Psoas muscle (tissue), 8 donors: ENCODE measurements around the gene ATOSB. TPM values are rescaled to one million over a fixed set of nuclear protein-coding genes. Genes with fewer than 3 reads are reported as not detected.

Experiments used
- ATAC-seq, 4 donors: fragments of 200-7000 bp; cut with Tn5 transposase; one replicate each; pipeline ENCODE4 v1.9.1; 2020; ENCODE audit warnings: moderate library complexity in 3 of 4, mild to moderate bottlenecking in 2 of 4
- DNase-seq, 2 donors: peaks; one replicate each; pipeline ENCODE4 v3.0.0-alpha.2; 2020
- H3K27ac ChIP-seq: fragments of 200-600 bp; one replicate; pipeline ENCODE4 v1.8.0; 2022
- H3K27me3 ChIP-seq, 3 donors: fragments of 200-600 bp in 1 of 3; one replicate each; pipeline versions ENCODE4 v1.6.1 to v1.8.0; 2013 to 2022; ENCODE audit warnings: low read length in 2 of 3, mild to moderate bottlenecking in 2 of 3, moderate library complexity in 1 of 3; ENCODE audit not compliant: insufficient read depth in 3 of 3
- H3K36me3 ChIP-seq, 2 donors: fragments of 200-600 bp in 1 of 2; one replicate each; pipeline versions ENCODE4 v1.6.1 to v1.8.0; 2013 to 2022; ENCODE audit warnings: low read depth in 1 of 2, mild to moderate bottlenecking in 1 of 2, moderate library complexity in 1 of 2; ENCODE audit not compliant: insufficient read depth in 1 of 2
- H3K4me1 ChIP-seq: fragments of 200-600 bp; one replicate; pipeline ENCODE4 v1.8.0; 2022
- H3K4me3 ChIP-seq: fragments of 200-600 bp; one replicate; pipeline ENCODE4 v1.8.0; 2022; ENCODE audit warnings: mild to moderate bottlenecking
- H3K9me3 ChIP-seq: fragments of 200-600 bp; one replicate; pipeline ENCODE4 v1.8.0; 2022
- WGBS, 3 donors: extraction: QIAGEN DNeasy Blood & Tissue Kit; methylation state at CpG; one replicate each; pipeline versions ENCODE4 v1.1.6 to v1.1.7; 2013; 5-methylcytosine and 5-hydroxymethylcytosine counted together
- intact Hi-C, 2 donors: fragments of 100-400 bp; cut with DNase I; formaldehyde crosslinking; loops; one replicate each; pipeline versions ENCODE4 v1.11.0 to v1.14.2; 2022
- polyA plus RNA-seq, 3 donors: library from polyadenylated mRNA; stranded (reverse); fragments of 200-250 nt; gene quantifications; one replicate each; pipeline ENCODE4 v1.2.3, GENCODE V29; 2013
- total RNA-seq, 4 donors: library from RNA; stranded (reverse); fragmentation: NEBNext Ultra II Directional in 2 of 4; extraction: Animal tissue kit (Norgen Biotek cat#: 25700) in 2 of 4; gene quantifications; one replicate each; pipeline versions ENCODE4 v1.2.1 to v1.2.4, GENCODE V29; 2021 to 2023
- TF ChIP-seq, protein P1 (sequence below): fragments of 200-600 bp; IDR thresholded peaks from one replicate; pipeline ENCODE4 v1.8.0; 2022; ENCODE audit warnings: antibody characterized with exemption
- donor health status: healthy with polysubstance abuse.
- donor health status: DM: no; HTN: no; CAD: no; lungs with moderate emphysema.
- donor health status: Bipolar disorder and iron deficiency.
- donor health status: healthy.
- donor health status: DM: yes; HTN: yes; CAD: no.
- donor health status: DM: no; HTN: no; CAD: no.
- donor health status: DM: no; HTN: no; CAD: no.
- donor health status: DM: yes; HTN: yes; CAD: no.

ATOSB gene
- total and polyA plus RNA-seq, 7 donors, result 9.1 to 27.6 (median 15.2) TPM

- TF ChIP-seq, protein P1, sequence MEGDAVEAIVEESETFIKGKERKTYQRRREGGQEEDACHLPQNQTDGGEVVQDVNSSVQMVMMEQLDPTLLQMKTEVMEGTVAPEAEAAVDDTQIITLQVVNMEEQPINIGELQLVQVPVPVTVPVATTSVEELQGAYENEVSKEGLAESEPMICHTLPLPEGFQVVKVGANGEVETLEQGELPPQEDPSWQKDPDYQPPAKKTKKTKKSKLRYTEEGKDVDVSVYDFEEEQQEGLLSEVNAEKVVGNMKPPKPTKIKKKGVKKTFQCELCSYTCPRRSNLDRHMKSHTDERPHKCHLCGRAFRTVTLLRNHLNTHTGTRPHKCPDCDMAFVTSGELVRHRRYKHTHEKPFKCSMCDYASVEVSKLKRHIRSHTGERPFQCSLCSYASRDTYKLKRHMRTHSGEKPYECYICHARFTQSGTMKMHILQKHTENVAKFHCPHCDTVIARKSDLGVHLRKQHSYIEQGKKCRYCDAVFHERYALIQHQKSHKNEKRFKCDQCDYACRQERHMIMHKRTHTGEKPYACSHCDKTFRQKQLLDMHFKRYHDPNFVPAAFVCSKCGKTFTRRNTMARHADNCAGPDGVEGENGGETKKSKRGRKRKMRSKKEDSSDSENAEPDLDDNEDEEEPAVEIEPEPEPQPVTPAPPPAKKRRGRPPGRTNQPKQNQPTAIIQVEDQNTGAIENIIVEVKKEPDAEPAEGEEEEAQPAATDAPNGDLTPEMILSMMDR, result no peak
- Histone ChIP-seq H3K27me3 (no peaks in the 10 kb centered on the region), H3K9me3 (no peaks in the 10 kb centered on the region), H3K36me3 (peaks cover 0 to 7% of the 10 kb centered on the region in 2 donors), H3K4me3 (no peak overlapping the region), H3K27ac (no peak overlapping the region), H3K4me1 (peaks cover 16% of the 10 kb centered on the region)
- DNase-seq (no peak), ATAC-seq (no peak)
- 61 to 72% (median 68%) methylated on average over 4 of the region's 4 CpGs for WGBS, 3 donors
- intact Hi-C loops, result no loop called here
These were observed 37.6 kb downstream of the ATOSB start for GRCh38 chr9:35078066-35078465.

GRCh38 chr9:35076848-35077247 is 38.8 kb downstream of the ATOSB start:
- Histone ChIP-seq H3K4me3 (no peak overlapping the region), H3K9me3 (no peaks in the 10 kb centered on the region), H3K27ac (no peak overlapping the region), H3K4me1 (peaks cover 16% of the 10 kb centered on the region), H3K27me3 (no peaks in the 10 kb centered on the region), H3K36me3 (peaks cover 0 to 7% of the 10 kb centered on the region in 2 donors)
- ATAC-seq (no peak), DNase-seq (no peak)
- TF ChIP-seq, protein P1, result no peak
- 91 to 96% (median 92%) methylated on average over 4 of the region's 4 CpGs for WGBS, 3 donors
- intact Hi-C loops, result no loop called here

- intact Hi-C loops, result no loop called here
- Histone ChIP-seq H3K4me3 (no peak overlapping the region), H3K9me3 (no peaks in the 10 kb centered on the region), H3K27ac (no peak overlapping the region), H3K27me3 (no peaks in the 10 kb centered on the region), H3K36me3 (peaks cover 0 to 13% of the 10 kb centered on the region in 2 donors), H3K4me1 (peaks cover 19% of the 10 kb centered on the region)
- ATAC-seq, result no peak
- TF ChIP-seq, protein P1, result no peak
- DNase-seq, result no peak
- 94 to 96% (median 94%) methylated on average over 4 of the region's 4 CpGs for WGBS, 3 donors
These were observed 40.3 kb downstream of the ATOSB start for GRCh38 chr9:35075358-35075757.

DNA sequence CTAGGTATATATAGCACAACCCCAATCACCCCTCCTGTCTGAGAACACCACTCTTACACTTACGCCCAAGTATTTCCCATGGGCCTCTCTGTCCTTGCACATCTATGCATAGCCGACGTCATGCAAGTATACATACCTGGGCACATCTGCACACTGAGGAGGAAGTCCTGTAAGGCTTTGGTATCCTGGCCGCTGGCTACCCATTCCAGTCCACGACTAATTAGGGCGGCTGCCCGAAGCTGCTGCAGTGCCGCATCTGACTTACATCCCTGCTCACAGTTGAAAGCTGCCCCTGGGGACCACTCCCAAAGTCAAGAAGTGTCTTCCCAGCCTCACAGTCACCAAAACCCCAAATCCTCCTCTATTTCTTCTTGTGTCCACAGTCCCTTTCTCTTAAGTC is 40.9 kb downstream of the ATOSB start:
- TF ChIP-seq, protein P1, result no peak
- no peak for DNase-seq
- no peak overlapping the region for H3K27ac ChIP-seq
- ATAC-seq, result no peak
- intact Hi-C loops, result loop anchor here in 1 of 2 donors (5.0 kb wide), 1 partner anchor 82 kb away; no protein-coding TSS in a partner anchor
- no peaks in the 10 kb centered on the region for H3K27me3 ChIP-seq
- H3K9me3 ChIP-seq, result no peaks in the 10 kb centered on the region
- 88 to 92% (median 92%) methylated on average over 8 of the region's 8 CpGs for WGBS, 3 donors
- H3K36me3 ChIP-seq, result peaks cover 3 to 16% of the 10 kb centered on the region in 2 donors
- H3K4me1 ChIP-seq, result peaks cover 22% of the 10 kb centered on the region
- H3K4me3 ChIP-seq, result no peak overlapping the region

GRCh38 chr9:35074141-35074540 is 41.5 kb downstream of the ATOSB start:
- Histone ChIP-seq H3K9me3 (no peaks in the 10 kb centered on the region), H3K36me3 (peaks cover 3 to 16% of the 10 kb centered on the region in 2 donors), H3K27me3 (no peaks in the 10 kb centered on the region), H3K4me1 (peaks cover 26% of the 10 kb centered on the region), H3K4me3 (no peak overlapping the region), H3K27ac (no peak overlapping the region)
- ATAC-seq, result no peak
- WGBS, 3 donors, result 96 to 97% (median 97%) methylated on average over 6 of the region's 6 CpGs
- no peak for DNase-seq
- intact Hi-C loops, result loop anchor here in 1 of 2 donors (5.0 kb wide), 1 partner anchor 82 kb away; no protein-coding TSS in a partner anchor
- TF ChIP-seq, protein P1, result no peak
